Measurements from ENCODE around the gene SULF2. TPM values are rescaled to one million over a fixed set of nuclear protein-coding genes. Genes with fewer than 3 reads are reported as not detected.
A peak's percentile ranks its signal among the peaks of the same experiment; 100 is the strongest.

Gene SULF2
- total and polyA plus RNA-seq, 4 donors = 8.1 to 25.4 (median 12.0) TPM

DNA sequence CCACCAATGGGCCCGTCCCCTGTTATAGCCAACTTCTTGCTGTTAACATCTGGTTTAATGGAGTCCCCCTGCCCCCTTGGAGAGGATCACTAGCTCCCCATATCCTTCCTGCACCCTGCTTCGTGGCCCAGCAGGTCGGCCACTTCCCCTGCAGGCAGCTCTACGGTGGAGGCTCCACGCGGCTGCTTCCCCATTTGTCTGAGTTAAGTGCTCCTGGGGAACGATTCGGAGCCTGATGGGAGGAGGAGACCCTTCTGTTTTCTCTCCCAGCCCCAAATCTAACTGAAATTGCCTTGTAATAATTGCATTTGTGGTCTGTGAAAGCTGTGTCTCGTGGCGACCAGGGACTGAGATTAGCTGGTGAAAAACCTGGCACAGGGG, 74.6 kb downstream of the SULF2 start:
- TF ChIP-seq FOXA2 (IDR thresholded peaks at IDR 0.05) (no peak), SP1 (IDR thresholded peaks at IDR 0.05) (no peak), RXRA (IDR thresholded peaks at IDR 0.05) (no peak), JUND (IDR thresholded peaks at IDR 0.05) (no peak), HNF4G (IDR thresholded peaks at IDR 0.05) (no peak), RAD21 (IDR thresholded peaks at IDR 0.05) (no peak), FOXA1 (IDR thresholded peaks at IDR 0.05) (no peak)
- TF ChIP-seq, protein P1, sequence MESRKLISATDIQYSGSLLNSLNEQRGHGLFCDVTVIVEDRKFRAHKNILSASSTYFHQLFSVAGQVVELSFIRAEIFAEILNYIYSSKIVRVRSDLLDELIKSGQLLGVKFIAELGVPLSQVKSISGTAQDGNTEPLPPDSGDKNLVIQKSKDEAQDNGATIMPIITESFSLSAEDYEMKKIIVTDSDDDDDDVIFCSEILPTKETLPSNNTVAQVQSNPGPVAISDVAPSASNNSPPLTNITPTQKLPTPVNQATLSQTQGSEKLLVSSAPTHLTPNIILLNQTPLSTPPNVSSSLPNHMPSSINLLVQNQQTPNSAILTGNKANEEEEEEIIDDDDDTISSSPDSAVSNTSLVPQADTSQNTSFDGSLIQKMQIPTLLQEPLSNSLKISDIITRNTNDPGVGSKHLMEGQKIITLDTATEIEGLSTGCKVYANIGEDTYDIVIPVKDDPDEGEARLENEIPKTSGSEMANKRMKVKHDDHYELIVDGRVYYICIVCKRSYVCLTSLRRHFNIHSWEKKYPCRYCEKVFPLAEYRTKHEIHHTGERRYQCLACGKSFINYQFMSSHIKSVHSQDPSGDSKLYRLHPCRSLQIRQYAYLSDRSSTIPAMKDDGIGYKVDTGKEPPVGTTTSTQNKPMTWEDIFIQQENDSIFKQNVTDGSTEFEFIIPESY (IDR thresholded peaks at IDR 0.05) = no peak
- TF ChIP-seq, protein P2, sequence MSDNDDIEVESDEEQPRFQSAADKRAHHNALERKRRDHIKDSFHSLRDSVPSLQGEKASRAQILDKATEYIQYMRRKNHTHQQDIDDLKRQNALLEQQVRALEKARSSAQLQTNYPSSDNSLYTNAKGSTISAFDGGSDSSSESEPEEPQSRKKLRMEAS (IDR thresholded peaks at IDR 0.05) = no peak
- TF ChIP-seq, protein P3, sequence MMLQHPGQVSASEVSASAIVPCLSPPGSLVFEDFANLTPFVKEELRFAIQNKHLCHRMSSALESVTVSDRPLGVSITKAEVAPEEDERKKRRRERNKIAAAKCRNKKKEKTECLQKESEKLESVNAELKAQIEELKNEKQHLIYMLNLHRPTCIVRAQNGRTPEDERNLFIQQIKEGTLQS (IDR thresholded peaks at IDR 0.05) = no peak
- TF ChIP-seq, protein P4, sequence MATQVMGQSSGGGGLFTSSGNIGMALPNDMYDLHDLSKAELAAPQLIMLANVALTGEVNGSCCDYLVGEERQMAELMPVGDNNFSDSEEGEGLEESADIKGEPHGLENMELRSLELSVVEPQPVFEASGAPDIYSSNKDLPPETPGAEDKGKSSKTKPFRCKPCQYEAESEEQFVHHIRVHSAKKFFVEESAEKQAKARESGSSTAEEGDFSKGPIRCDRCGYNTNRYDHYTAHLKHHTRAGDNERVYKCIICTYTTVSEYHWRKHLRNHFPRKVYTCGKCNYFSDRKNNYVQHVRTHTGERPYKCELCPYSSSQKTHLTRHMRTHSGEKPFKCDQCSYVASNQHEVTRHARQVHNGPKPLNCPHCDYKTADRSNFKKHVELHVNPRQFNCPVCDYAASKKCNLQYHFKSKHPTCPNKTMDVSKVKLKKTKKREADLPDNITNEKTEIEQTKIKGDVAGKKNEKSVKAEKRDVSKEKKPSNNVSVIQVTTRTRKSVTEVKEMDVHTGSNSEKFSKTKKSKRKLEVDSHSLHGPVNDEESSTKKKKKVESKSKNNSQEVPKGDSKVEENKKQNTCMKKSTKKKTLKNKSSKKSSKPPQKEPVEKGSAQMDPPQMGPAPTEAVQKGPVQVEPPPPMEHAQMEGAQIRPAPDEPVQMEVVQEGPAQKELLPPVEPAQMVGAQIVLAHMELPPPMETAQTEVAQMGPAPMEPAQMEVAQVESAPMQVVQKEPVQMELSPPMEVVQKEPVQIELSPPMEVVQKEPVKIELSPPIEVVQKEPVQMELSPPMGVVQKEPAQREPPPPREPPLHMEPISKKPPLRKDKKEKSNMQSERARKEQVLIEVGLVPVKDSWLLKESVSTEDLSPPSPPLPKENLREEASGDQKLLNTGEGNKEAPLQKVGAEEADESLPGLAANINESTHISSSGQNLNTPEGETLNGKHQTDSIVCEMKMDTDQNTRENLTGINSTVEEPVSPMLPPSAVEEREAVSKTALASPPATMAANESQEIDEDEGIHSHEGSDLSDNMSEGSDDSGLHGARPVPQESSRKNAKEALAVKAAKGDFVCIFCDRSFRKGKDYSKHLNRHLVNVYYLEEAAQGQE (IDR thresholded peaks at IDR 0.05) = no peak
- H3K36me3 ChIP-seq (ENCODE audit: control insufficient read depth in 4 of 4, insufficient read depth in 3 of 4, low read depth in 1 of 4, low read length in 3 of 4) = no peaks in the 10 kb centered on the region
- no peak overlapping the region for H3K4me3 ChIP-seq (ENCODE audit: low read depth in 1 of 3, low read length in 3 of 3)
- H3K9me3 ChIP-seq (ENCODE audit: control insufficient read depth in 4 of 4, low read length in 3 of 4) = no peaks in the 10 kb centered on the region
- WGBS = 70% methylated on average over 10 of the region's 10 CpGs
- no peak overlapping the region for H3K9ac ChIP-seq (ENCODE audit: low read depth in 1 of 2, low read length in 2 of 2)
- H3K27me3 ChIP-seq (ENCODE audit: control insufficient read depth in 4 of 4, insufficient read depth in 4 of 4, low read length in 3 of 4) = no peaks in the 10 kb centered on the region
- H3K4me1 ChIP-seq (ENCODE audit: control insufficient read depth in 4 of 4, insufficient read depth in 4 of 4, low read length in 3 of 4) = peaks cover 19 to 44% (median 41%) of the 10 kb centered on the region in 4 donors
- no peak for DNase-seq (ENCODE audit: low spot score)
- H3K27ac ChIP-seq (ENCODE audit: low read depth in 1 of 2, low read length in 2 of 2) = peak overlapping the region; percentile 81 to 87

DNA sequence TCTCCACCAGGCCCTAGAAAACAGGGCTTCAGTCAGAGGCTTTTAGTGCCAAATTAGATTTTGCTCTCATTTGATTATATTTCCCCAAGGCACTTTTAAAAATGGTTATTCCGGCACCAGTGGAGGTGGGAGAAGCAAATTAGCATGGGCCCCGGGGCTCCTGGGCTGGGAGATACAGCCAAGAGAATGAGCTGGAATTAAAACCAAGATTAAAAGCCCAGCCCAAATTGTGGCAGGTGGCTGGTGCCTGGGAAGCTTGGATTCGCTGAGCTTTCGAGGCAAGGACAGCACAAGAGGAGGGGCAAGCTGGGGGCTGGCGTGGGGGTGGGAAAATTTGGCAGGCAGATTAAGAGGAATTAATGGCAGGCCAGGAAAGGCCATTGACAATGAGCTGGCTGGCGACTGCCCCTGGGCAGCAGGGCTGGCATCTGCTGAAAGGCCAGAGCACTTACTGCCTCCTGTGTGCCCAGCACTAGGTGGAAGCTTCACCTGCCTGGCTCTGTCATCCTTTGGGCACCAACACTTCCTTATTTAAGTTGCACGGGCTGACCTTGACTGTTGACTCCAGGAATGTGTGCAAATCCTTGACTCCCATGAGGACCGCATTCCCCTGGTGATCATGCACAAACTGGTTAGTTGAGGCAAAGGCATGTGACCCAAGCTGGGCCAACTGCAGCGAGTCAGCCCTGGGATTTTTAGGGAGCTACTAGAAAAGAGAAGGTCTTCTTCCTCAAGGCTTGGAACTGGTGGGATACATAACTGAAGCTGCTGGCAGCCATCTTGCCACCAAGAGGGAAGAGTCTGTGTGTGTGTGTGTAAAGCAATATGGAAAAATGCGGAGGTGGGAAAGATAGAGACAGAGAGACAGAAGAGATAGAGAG, 76.1 kb downstream of the SULF2 start:
- no peaks in the 10 kb centered on the region for H3K27me3 ChIP-seq (ENCODE audit: control insufficient read depth in 4 of 4, insufficient read depth in 4 of 4, low read length in 3 of 4)
- H3K4me1 ChIP-seq (ENCODE audit: control insufficient read depth in 4 of 4, insufficient read depth in 4 of 4, low read length in 3 of 4) = peaks cover 15 to 39% (median 36%) of the 10 kb centered on the region in 4 donors
- H3K27ac ChIP-seq (ENCODE audit: low read depth in 1 of 2, low read length in 2 of 2) = no peak overlapping the region
- no peaks in the 10 kb centered on the region for H3K36me3 ChIP-seq (ENCODE audit: control insufficient read depth in 4 of 4, insufficient read depth in 3 of 4, low read depth in 1 of 4, low read length in 3 of 4)
- WGBS = 92% methylated on average over 10 of the region's 10 CpGs
- no peak overlapping the region for H3K9ac ChIP-seq (ENCODE audit: low read depth in 1 of 2, low read length in 2 of 2)
- H3K9me3 ChIP-seq (ENCODE audit: control insufficient read depth in 4 of 4, low read length in 3 of 4) = no peaks in the 10 kb centered on the region
- DNase-seq (ENCODE audit: low spot score) = no peak
- no peak overlapping the region for H3K4me3 ChIP-seq (ENCODE audit: low read depth in 1 of 3, low read length in 3 of 3)
- TF ChIP-seq YY1 (IDR thresholded peaks at IDR 0.05) (no peak), RXRA (IDR thresholded peaks at IDR 0.05) (no peak), FOXA2 (IDR thresholded peaks at IDR 0.05) (no peak), EGR1 (IDR thresholded peaks at IDR 0.05; ENCODE audit: low read depth in 2 of 2) (no peak), HNF4A (conservative IDR thresholded peaks at IDR 0.05) (no peak), HNF4G (IDR thresholded peaks at IDR 0.05) (no peak), JUND (IDR thresholded peaks at IDR 0.05) (no peak), FOXA1 (IDR thresholded peaks at IDR 0.05) (no peak)
- TF ChIP-seq, protein P3 (IDR thresholded peaks at IDR 0.05) = no peak
